Measurements from ENCODE around the gene SLC35E2B. TPM values are rescaled to one million over a fixed set of nuclear protein-coding genes. Genes with fewer than 3 reads are reported as not detected.
A peak's percentile ranks its signal among the peaks of the same experiment; 100 is the strongest.
"Not testable (repeated sequence)": the region's sequence is repeated elsewhere in the genome, so short reads cannot be mapped to it uniquely, and the experiment has no call there.

Gene SLC35E2B
- total and polyA plus RNA-seq, 7 donors: 9.2 to 23.9 (median 13.1) TPM

DNA sequence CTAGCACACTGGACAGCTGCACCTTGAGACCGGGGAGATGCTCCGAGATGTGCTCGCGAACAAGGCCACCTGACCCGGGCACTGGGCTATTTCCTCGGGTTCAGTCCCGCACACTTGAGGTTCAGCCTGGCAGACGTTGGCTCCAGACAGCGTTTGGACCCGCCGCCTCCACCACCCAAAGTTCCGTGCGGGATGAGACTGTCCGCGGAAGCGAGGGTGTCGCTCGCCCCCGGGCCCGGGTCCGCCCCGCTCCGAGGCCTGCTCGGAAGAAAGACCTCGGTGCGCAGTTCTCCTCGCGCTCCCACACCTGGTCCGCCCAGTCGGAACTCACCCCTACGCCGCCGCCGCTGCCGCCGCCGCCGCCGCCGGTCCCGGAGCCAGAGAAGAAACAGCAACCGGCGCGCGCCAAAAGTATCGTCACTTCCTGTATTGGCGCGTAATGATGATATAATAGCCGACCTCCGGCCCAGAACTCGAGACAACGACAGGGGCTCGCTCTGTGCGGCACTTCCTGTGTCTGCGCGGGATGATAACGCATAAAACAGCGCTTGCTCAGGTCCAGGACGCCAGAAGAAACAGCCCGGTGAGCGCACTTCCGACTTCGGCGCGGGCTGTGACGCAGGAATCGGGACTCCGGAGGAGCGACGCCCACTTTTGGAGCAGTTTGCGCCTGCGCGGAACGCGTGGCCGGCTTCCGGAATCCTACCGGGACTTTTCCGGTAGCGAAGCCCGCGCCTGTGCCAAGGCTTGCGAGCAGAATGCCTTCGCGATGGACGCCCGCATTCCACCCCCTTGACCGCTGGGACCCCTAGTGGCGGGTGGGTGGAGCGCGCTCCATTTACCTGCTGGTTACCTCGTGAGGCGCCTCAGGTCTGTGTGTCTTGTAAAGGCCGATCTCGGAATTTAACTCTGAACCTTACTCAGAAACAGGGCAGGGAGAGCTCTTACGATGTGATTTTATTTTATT, 33.7 kb downstream of the SLC35E2B start, which contains the start of gene CDK11B:
TSS of gene CDK11B (minus strand) at position 422 of the 967 bp plus-strand sequence. CDS start 1,519 bp downstream, outside the sequence.
- H3K27me3 ChIP-seq (ENCODE audit: insufficient read depth in 3 of 3, low read length in 2 of 3); H3K9me3 ChIP-seq; intact Hi-C loops (cut with DNase I): not testable (repeated sequence)
- 0 to 1% (median 1%) methylated on average over 56 to 67 of the region's 96 CpGs for WGBS, 3 donors
- Histone ChIP-seq H3K36me3 (ENCODE audit: insufficient read depth in 1 of 2, low read depth in 1 of 2) (peaks cover 4 to 34% of the 10 kb centered on the region in 2 donors), H3K4me1 (peaks cover 22% of the 10 kb centered on the region), H3K27ac (peak within 1 kb of the TSS; percentile 100), H3K4me3 (peak within 1 kb of the TSS; percentile 87)
- peak; percentile 85 to 92 (median 90) for ATAC-seq
- peak; percentile 39 for TF ChIP-seq CTCF (IDR thresholded peaks at IDR 0.05)
- peak; percentile 97 to 99 for DNase-seq

DNA sequence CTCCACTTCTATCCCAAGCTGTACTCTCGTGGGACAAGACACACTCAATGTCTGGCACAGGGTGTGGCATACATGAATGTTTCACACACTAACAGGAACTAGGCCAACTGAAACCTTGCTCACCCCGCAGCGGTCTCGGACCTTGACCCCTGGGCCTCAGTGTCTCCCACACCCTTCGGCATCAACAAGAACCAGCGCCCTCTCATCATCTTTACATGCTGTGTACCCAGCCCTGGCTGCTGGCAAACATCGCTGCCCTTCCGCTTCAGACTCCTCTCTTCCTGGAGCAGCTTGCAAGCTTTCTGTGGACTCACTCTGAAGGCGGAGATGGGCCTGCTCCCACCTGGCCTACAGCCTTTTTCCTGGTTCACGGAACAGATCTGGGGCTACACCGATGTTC, 44.3 kb downstream of the SLC35E2B start:
- H3K4me3 ChIP-seq; ATAC-seq; intact Hi-C loops (cut with DNase I); H3K9me3 ChIP-seq; H3K27ac ChIP-seq; H3K27me3 ChIP-seq (ENCODE audit: insufficient read depth in 3 of 3, low read length in 2 of 3); H3K4me1 ChIP-seq: not testable (repeated sequence)
- peaks cover 0 to 76% of the 10 kb centered on the region in 2 donors for H3K36me3 ChIP-seq (ENCODE audit: insufficient read depth in 1 of 2, low read depth in 1 of 2)
- DNase-seq: peak in 1 of 2 donors; percentile 21
- 84 to 90% (median 89%) methylated on average over 11 of the region's 11 CpGs for WGBS, 3 donors

DNA sequence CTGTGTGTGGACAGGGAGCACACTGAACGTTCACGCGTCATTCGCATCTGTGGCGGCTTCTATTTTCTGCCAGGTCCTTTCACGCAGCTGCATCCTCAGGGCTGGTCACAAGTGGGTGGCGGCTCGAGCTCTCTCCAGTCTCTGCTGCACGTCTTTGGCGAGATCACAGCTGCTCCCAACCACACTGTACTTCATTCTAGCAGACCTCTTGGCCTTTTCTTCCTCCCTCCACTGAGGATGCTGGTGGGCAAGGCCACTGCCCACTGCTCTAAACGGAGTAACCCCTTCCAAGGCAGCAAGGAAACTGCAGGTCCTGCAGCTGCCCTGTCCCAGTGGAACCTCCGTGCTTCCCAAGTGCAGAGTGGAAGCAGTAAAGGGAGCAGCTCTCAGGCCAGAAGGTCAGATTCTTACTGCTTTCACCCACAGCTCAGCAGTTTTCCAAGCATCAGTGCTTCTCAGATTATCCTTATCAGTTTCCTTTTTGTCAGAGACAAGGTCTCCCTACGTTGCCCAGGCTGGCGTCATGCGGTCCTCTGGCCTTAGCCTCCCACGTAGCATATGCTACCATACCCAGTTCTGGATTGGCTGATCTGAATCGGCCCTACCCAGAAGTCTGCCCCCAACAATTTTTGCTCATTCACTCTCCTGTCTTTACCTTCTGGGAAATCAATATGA, 44.9 kb downstream of the SLC35E2B start:
- H3K9me3 ChIP-seq; H3K27ac ChIP-seq; ATAC-seq; H3K4me1 ChIP-seq; H3K4me3 ChIP-seq; H3K27me3 ChIP-seq (ENCODE audit: insufficient read depth in 3 of 3, low read length in 2 of 3); intact Hi-C loops (cut with DNase I): not testable (repeated sequence)
- WGBS, 3 donors: 86 to 90% (median 90%) methylated on average over 17 of the region's 17 CpGs
- peaks cover 0 to 71% of the 10 kb centered on the region in 2 donors for H3K36me3 ChIP-seq (ENCODE audit: insufficient read depth in 1 of 2, low read depth in 1 of 2)
- peak in 1 of 2 donors; percentile 25 for DNase-seq

GRCh38 chr1:1646326-1646725, 46.3 kb downstream of the SLC35E2B start:
- H3K9me3 ChIP-seq; ATAC-seq; H3K27ac ChIP-seq; DNase-seq; H3K4me1 ChIP-seq; H3K27me3 ChIP-seq (ENCODE audit: insufficient read depth in 3 of 3, low read length in 2 of 3); intact Hi-C loops (cut with DNase I); H3K4me3 ChIP-seq: not testable (repeated sequence)
- 79 to 89% (median 83%) methylated on average over 3 to 5 of the region's 5 CpGs for WGBS, 3 donors
- peaks cover 0 to 57% of the 10 kb centered on the region in 2 donors for H3K36me3 ChIP-seq (ENCODE audit: insufficient read depth in 1 of 2, low read depth in 1 of 2)

- ATAC-seq; H3K27ac ChIP-seq; intact Hi-C loops (cut with DNase I); H3K4me1 ChIP-seq; H3K9me3 ChIP-seq; DNase-seq; H3K4me3 ChIP-seq; H3K27me3 ChIP-seq (ENCODE audit: insufficient read depth in 3 of 3, low read length in 2 of 3): not testable (repeated sequence)
- H3K36me3 ChIP-seq (ENCODE audit: insufficient read depth in 1 of 2, low read depth in 1 of 2): peaks cover 0 to 34% of the 10 kb centered on the region in 2 donors
- WGBS, 3 donors: 93 to 95% (median 94%) methylated on average over 19 to 32 of the region's 38 CpGs
These were observed 51.7 kb downstream of the SLC35E2B start for GRCh38 chr1:1640711-1641461.

- intact Hi-C loops (cut with DNase I); H3K4me1 ChIP-seq; H3K4me3 ChIP-seq; H3K27me3 ChIP-seq (ENCODE audit: insufficient read depth in 3 of 3, low read length in 2 of 3); ATAC-seq; H3K27ac ChIP-seq; H3K9me3 ChIP-seq: not testable (repeated sequence)
- WGBS, 3 donors: 94 to 98% (median 97%) methylated on average over 7 to 21 of the region's 25 CpGs
- peak in 1 of 2 donors; percentile 35 for DNase-seq
- H3K36me3 ChIP-seq (ENCODE audit: insufficient read depth in 1 of 2, low read depth in 1 of 2): peaks cover 0 to 30% of the 10 kb centered on the region in 2 donors
These were observed 52.5 kb downstream of the SLC35E2B start for GRCh38 chr1:1640081-1640480.

DNA sequence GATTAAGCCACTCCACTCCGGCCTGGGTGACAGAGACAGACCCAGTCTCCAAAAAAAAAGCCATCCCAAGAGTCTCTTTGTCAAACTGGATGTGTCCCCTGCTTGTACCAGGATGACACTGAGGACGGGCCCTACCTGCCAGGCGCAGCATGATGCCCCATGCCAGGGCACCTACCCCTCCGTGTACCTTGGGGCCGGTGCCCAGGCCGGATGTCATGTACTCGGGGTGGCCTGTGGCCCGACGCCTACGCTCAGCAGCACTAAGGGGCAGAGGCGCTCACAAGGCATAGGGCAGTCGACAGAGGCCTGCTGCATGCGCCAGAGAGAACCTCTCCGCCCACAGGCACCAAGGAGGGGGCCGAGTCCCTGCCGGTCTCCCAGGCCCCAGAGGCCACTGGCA, 53.2 kb downstream of the SLC35E2B start:
- DNase-seq: peak in 1 of 2 donors; percentile 27
- H3K27ac ChIP-seq; H3K4me3 ChIP-seq; ATAC-seq; H3K4me1 ChIP-seq; H3K27me3 ChIP-seq (ENCODE audit: insufficient read depth in 3 of 3, low read length in 2 of 3); H3K9me3 ChIP-seq; intact Hi-C loops (cut with DNase I): not testable (repeated sequence)
- peaks cover 0 to 30% of the 10 kb centered on the region in 2 donors for H3K36me3 ChIP-seq (ENCODE audit: insufficient read depth in 1 of 2, low read depth in 1 of 2)
- 90 to 91% (median 90%) methylated on average over 13 to 16 of the region's 16 CpGs for WGBS, 3 donors

- ATAC-seq (peak in 1 of 4 donors; percentile 47), DNase-seq (peak in 1 of 2 donors; percentile 38)
- H3K27me3 ChIP-seq (ENCODE audit: insufficient read depth in 3 of 3, low read length in 2 of 3); H3K27ac ChIP-seq; H3K9me3 ChIP-seq; H3K4me1 ChIP-seq; intact Hi-C loops (cut with DNase I); H3K4me3 ChIP-seq: not testable (repeated sequence)
- H3K36me3 ChIP-seq (ENCODE audit: insufficient read depth in 1 of 2, low read depth in 1 of 2): peaks cover 0 to 30% of the 10 kb centered on the region in 2 donors
- WGBS, 3 donors: 73 to 90% (median 82%) methylated on average over 8 to 9 of the region's 13 CpGs
These were observed 54.1 kb downstream of the SLC35E2B start for GRCh38 chr1:1638528-1638927.

- H3K4me1 ChIP-seq; H3K27me3 ChIP-seq (ENCODE audit: insufficient read depth in 3 of 3, low read length in 2 of 3); ATAC-seq; intact Hi-C loops (cut with DNase I); H3K27ac ChIP-seq; H3K4me3 ChIP-seq; H3K9me3 ChIP-seq: not testable (repeated sequence)
- 81 to 82% (median 82%) methylated on average over 12 to 14 of the region's 14 CpGs for WGBS, 3 donors
- DNase-seq: peak in 1 of 2 donors; percentile 19
- H3K36me3 ChIP-seq (ENCODE audit: insufficient read depth in 1 of 2, low read depth in 1 of 2): peaks cover 0 to 27% of the 10 kb centered on the region in 2 donors
These were observed 55.1 kb downstream of the SLC35E2B start for GRCh38 chr1:1637479-1637875.
